Hepatocyte (in vitro differentiated cells): ENCODE results near the gene LAMC2. TPM values are rescaled to one million over a fixed set of nuclear protein-coding genes. Genes with fewer than 3 reads are reported as not detected.

Experiments used
- DNase-seq: peaks from one replicate; pipeline ENCODE4 v3.0.0-alpha.2; 2016; ENCODE audit warnings: low spot score
- H2AFZ ChIP-seq: fragments of 200-600 bp; sonication (generic); 2 replicates; pipeline ENCODE4 v1.6.0; 2016; ENCODE audit warnings: antibody characterized with exemption, mild to moderate bottlenecking
- H3K27ac ChIP-seq: fragments of 200-600 bp; sonication (generic); 2 replicates; pipeline ENCODE4 v1.5.1; 2016; ENCODE audit warnings: mild to moderate bottlenecking
- H3K27me3 ChIP-seq: fragments of 200-600 bp; sonication (generic); 2 replicates; pipeline ENCODE4 v1.6.1; 2016
- H3K36me3 ChIP-seq: fragments of 200-600 bp; sonication (generic); replicated peaks from 2 replicates; pipeline ENCODE4 v1.5.1; 2016; ENCODE audit warnings: low read depth; ENCODE audit not compliant: insufficient read depth
- H3K4me1 ChIP-seq: fragments of 200-600 bp; sonication (generic); 2 replicates; pipeline ENCODE4 v1.5.1; 2016; ENCODE audit warnings: mild to moderate bottlenecking, moderate library complexity; ENCODE audit not compliant: insufficient read depth
- H3K4me2 ChIP-seq: fragments of 200-600 bp; sonication (generic); 2 replicates; pipeline ENCODE4 v1.6.0; 2016
- H3K4me3 ChIP-seq: fragments of 200-600 bp; sonication (generic); 2 replicates; pipeline ENCODE4 v1.5.1; 2016; ENCODE audit warnings: mild to moderate bottlenecking
- H3K79me2 ChIP-seq: fragments of 200-600 bp; sonication (generic); 2 replicates; pipeline ENCODE4 v1.6.0; 2017; ENCODE audit warnings: mild to moderate bottlenecking
- H3K9me2 ChIP-seq: fragments of 200-600 bp; sonication (generic); replicated peaks from 2 replicates; pipeline ENCODE4 v1.6.0; 2017; ENCODE audit warnings: mild to moderate bottlenecking; ENCODE audit not compliant: insufficient read depth
- H3K9me3 ChIP-seq: fragments of 200-600 bp; sonication (generic); 2 replicates; pipeline ENCODE4 v1.5.1; 2016; ENCODE audit warnings: low read depth, mild to moderate bottlenecking
- H4K20me1 ChIP-seq: fragments of 200-600 bp; sonication (generic); 2 replicates; pipeline ENCODE4 v1.6.0; 2016; ENCODE audit warnings: mild to moderate bottlenecking; ENCODE audit not compliant: insufficient read depth, poor library complexity, severe bottlenecking
- CTCF ChIP-seq: fragments of 200-600 bp; sonication (generic); IDR thresholded peaks from 2 replicates; pipeline ENCODE4 v1.5.1; 2016; ENCODE audit warnings: antibody characterized with exemption, mild to moderate bottlenecking; ENCODE audit not compliant: poor library complexity
- EZH2 ChIP-seq: fragments of 200-600 bp; sonication (generic); IDR thresholded peaks from 2 replicates; pipeline ENCODE4 v1.6.1; 2016; ENCODE audit warnings: antibody characterized with exemption, mild to moderate bottlenecking, borderline replicate concordance
- EZH2phosphoT487 ChIP-seq: fragments of 200-600 bp; sonication (generic); IDR thresholded peaks from one replicate; pipeline ENCODE4 v1.6.1; 2018; ENCODE audit warnings: antibody characterized with exemption, mild to moderate bottlenecking, low read depth, moderate library complexity; ENCODE audit not compliant: unreplicated experiment, severe bottlenecking
- WGBS: methylation state at CpG from one replicate; pipeline ENCODE4 v1.1.6; 2016; ENCODE audit warnings: low lambda C conversion rate; ENCODE audit errors: missing lambda C conversion rate; 5-methylcytosine and 5-hydroxymethylcytosine counted together
- polyA plus RNA-seq: library from polyadenylated mRNA; unstranded; fragments of >200 nt; fragmentation: Nextera tagmentation; extraction: Ambion mirVana; gene quantifications from 2 replicates; pipeline ENCODE4 v1.2.1, GENCODE V29; 2016
- total RNA-seq: library from RNA; depleted of rRNA; stranded (reverse); fragments of >200 nt; gene quantifications from 2 replicates; pipeline ENCODE4 v1.2.3, GENCODE V29; 2014

The LAMC2 gene
- total and polyA plus RNA-seq, 2 experiments from 2014 or later = 45.3 to 76.3 TPM

DNA sequence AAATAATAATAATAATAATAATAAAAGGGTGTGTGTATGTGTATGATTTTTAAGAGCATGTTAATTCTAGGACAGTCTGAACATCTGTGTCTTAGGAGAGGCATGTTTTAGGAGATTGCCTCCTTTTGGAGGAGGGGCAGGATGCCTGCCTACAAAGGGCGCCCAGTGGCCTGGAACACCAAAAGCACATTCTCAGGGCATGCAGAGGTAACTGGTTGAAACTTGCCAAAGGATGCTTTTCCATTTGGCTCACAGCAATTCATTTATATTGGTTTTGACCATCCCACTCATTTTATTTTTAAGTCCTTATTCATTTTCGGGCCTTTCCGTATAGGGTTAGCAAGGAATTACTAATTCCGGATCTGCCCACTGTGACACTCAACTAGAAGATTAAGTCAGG is 21.1 kb upstream of the LAMC2 start:
- no peak for TF ChIP-seq EZH2
- no peak for TF ChIP-seq CTCF
- no peak for TF ChIP-seq EZH2phosphoT487
- peak overlapping the region; percentile 5 for H3K27ac ChIP-seq
- H3K9me3 ChIP-seq = no peaks in the 10 kb centered on the region
- H3K36me3 ChIP-seq = no peaks in the 10 kb centered on the region
- peaks cover 6% of the 10 kb centered on the region for H3K4me1 ChIP-seq
- no peaks in the 10 kb centered on the region for H3K79me2 ChIP-seq
- H3K4me3 ChIP-seq = no peak overlapping the region
- DNase-seq = no peak
- no peaks in the 10 kb centered on the region for H4K20me1 ChIP-seq
- 98% methylated on average over 4 of the region's 4 CpGs for WGBS
- H3K9me2 ChIP-seq = no peaks in the 10 kb centered on the region
- no peaks in the 10 kb centered on the region for H3K27me3 ChIP-seq
- no peak overlapping the region for H2AFZ ChIP-seq
- no peak overlapping the region for H3K4me2 ChIP-seq

DNA sequence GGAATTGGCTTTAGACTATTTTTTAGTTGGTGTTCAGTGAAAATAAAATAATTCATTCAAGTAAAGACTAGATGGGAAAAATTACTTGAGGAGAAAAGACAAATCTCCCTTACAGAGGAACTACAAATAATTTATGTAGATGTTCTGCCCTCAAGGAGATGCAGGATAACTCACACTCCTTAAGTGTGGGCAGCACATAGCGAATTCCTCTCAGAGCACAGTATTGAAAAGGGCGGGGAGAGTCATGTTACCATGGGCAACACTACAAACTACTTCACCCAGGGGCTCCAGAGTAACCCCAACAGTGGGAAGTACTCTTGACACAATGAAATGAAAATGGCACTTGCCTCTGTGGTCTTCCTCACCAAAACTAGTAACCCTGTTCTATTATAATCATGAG is 20.6 kb upstream of the LAMC2 start:
- 96% methylated on average over 2 of the region's 2 CpGs for WGBS
- no peak for DNase-seq
- TF ChIP-seq EZH2phosphoT487 (no peak), CTCF (no peak)
- Histone ChIP-seq H3K9me3 (no peaks in the 10 kb centered on the region), H3K4me2 (no peak overlapping the region), H3K4me1 (peaks cover 6% of the 10 kb centered on the region), H3K9me2 (no peaks in the 10 kb centered on the region), H3K36me3 (no peaks in the 10 kb centered on the region), H3K27me3 (no peaks in the 10 kb centered on the region), H3K4me3 (no peak overlapping the region), H3K79me2 (no peaks in the 10 kb centered on the region), H4K20me1 (no peaks in the 10 kb centered on the region), H3K27ac (no peak overlapping the region), H2AFZ (no peak overlapping the region)

DNA sequence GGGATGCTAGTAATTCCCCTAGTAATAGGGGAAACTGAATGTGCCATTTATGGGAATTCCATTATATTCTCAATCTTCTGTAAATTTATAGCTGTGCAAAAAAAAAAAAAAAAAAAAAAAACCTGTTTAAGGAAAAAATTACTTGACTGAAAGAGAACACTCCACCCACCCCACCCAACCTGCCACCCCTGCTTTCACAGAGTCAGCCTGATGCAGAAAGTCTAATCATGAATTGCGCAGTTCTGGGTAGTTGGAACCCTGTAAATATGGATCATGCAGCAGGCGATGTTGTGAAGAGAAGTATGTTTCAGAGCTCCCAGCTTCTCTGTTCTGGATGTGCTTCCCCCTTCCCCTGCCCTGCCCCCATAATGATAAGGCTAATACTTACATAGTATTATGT is 19.6 kb upstream of the LAMC2 start:
- Histone ChIP-seq H3K9me3 (no peaks in the 10 kb centered on the region), H4K20me1 (no peaks in the 10 kb centered on the region), H3K27me3 (no peaks in the 10 kb centered on the region), H3K4me2 (no peak overlapping the region), H3K4me3 (no peak overlapping the region), H3K27ac (no peak overlapping the region), H3K4me1 (peaks cover 6% of the 10 kb centered on the region), H3K9me2 (no peaks in the 10 kb centered on the region), H3K36me3 (no peaks in the 10 kb centered on the region), H2AFZ (no peak overlapping the region), H3K79me2 (no peaks in the 10 kb centered on the region)
- WGBS = 98% methylated on average over 2 of the region's 2 CpGs
- no peak for DNase-seq
- TF ChIP-seq CTCF (no peak), EZH2phosphoT487 (no peak), EZH2 (no peak)

DNA sequence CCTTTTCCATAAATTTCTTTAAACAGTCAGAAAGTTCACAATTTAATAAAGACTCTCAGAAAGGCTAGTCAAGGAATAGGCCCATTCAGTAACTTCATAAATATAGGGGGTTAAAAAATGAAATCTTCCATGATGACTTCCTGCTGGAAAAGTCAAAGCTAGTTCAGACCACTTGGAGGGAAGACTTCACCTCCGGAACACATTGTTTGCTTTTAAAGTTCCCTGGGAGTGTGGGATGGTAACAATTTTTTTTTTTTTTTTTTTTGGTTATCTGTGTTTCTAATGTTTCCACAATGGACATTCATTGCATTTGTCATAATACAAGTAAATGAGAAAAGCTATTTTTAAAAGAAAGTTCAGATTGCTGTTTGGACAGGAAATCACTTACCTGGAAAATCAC is 18.4 kb upstream of the LAMC2 start:
- H3K79me2 ChIP-seq = no peaks in the 10 kb centered on the region
- H3K4me1 ChIP-seq = peaks cover 6% of the 10 kb centered on the region
- no peaks in the 10 kb centered on the region for H3K27me3 ChIP-seq
- no peak overlapping the region for H2AFZ ChIP-seq
- DNase-seq = no peak
- H3K36me3 ChIP-seq = no peaks in the 10 kb centered on the region
- 58% methylated on average over 1 of the region's 1 CpG for WGBS
- no peaks in the 10 kb centered on the region for H3K9me2 ChIP-seq
- TF ChIP-seq CTCF = no peak
- no peak for TF ChIP-seq EZH2
- no peak overlapping the region for H3K4me2 ChIP-seq
- H3K27ac ChIP-seq = no peak overlapping the region
- H3K4me3 ChIP-seq = no peak overlapping the region
- no peaks in the 10 kb centered on the region for H3K9me3 ChIP-seq
- H4K20me1 ChIP-seq = no peaks in the 10 kb centered on the region
